ENCODE data around the gene FAS. TPM values are rescaled to one million over a fixed set of nuclear protein-coding genes. Genes with fewer than 3 reads are reported as not detected.

Gene FAS
- total and polyA plus RNA-seq, 2 experiments from 2014 or later, result 7.3 to 14.1 TPM

DNA sequence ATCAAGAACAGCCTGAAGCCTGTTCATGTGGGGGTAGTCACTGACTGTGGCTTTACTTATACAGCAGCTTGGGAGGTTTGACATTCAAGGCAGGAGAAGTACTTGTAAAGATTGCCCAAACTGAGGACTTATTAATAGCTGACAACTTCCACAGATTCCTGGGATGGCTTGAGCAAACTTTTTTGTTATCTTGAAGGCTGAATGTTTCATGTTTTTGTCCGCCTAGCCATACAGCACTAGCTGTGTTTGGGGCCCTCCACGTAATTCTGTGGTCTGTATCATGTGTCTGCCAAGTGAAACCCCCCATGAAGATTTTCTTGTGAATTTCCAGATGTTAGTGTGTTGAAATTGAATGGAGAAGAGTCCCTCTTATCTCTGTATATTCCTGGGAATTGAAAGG, 38.6 kb downstream of the FAS start:
- Histone ChIP-seq H3K27ac (no peak overlapping the region), H3K79me2 (no peaks in the 10 kb centered on the region), H3K9me3 (ENCODE audit: low read depth) (no peaks in the 10 kb centered on the region), H3K4me3 (no peak overlapping the region), H3K4me1 (ENCODE audit: insufficient read depth) (no peaks in the 10 kb centered on the region), H4K20me1 (ENCODE audit: insufficient read depth, poor library complexity, severe bottlenecking) (no peaks in the 10 kb centered on the region), H3K36me3 (replicated peaks; ENCODE audit: insufficient read depth, low read depth) (no peaks in the 10 kb centered on the region), H2AFZ (no peak overlapping the region), H3K4me2 (peak overlapping the region; percentile 49), H3K9me2 (replicated peaks; ENCODE audit: insufficient read depth) (no peaks in the 10 kb centered on the region), H3K27me3 (no peaks in the 10 kb centered on the region)
- WGBS (ENCODE audit: low lambda C conversion rate, missing lambda C conversion rate), result 66% methylated on average over 2 of the region's 2 CpGs
- DNase-seq (ENCODE audit: low spot score), result no peak
- TF ChIP-seq, protein P1, sequence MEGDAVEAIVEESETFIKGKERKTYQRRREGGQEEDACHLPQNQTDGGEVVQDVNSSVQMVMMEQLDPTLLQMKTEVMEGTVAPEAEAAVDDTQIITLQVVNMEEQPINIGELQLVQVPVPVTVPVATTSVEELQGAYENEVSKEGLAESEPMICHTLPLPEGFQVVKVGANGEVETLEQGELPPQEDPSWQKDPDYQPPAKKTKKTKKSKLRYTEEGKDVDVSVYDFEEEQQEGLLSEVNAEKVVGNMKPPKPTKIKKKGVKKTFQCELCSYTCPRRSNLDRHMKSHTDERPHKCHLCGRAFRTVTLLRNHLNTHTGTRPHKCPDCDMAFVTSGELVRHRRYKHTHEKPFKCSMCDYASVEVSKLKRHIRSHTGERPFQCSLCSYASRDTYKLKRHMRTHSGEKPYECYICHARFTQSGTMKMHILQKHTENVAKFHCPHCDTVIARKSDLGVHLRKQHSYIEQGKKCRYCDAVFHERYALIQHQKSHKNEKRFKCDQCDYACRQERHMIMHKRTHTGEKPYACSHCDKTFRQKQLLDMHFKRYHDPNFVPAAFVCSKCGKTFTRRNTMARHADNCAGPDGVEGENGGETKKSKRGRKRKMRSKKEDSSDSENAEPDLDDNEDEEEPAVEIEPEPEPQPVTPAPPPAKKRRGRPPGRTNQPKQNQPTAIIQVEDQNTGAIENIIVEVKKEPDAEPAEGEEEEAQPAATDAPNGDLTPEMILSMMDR (IDR thresholded peaks at IDR 0.05; ENCODE audit: poor library complexity), result no peak
- TF ChIP-seq EZH2phosphoT487 (IDR thresholded peaks at IDR 0.05; ENCODE audit: low read depth, severe bottlenecking, unreplicated experiment), result no peak
- TF ChIP-seq EZH2 (IDR thresholded peaks at IDR 0.05; ENCODE audit: borderline replicate concordance), result no peak

DNA sequence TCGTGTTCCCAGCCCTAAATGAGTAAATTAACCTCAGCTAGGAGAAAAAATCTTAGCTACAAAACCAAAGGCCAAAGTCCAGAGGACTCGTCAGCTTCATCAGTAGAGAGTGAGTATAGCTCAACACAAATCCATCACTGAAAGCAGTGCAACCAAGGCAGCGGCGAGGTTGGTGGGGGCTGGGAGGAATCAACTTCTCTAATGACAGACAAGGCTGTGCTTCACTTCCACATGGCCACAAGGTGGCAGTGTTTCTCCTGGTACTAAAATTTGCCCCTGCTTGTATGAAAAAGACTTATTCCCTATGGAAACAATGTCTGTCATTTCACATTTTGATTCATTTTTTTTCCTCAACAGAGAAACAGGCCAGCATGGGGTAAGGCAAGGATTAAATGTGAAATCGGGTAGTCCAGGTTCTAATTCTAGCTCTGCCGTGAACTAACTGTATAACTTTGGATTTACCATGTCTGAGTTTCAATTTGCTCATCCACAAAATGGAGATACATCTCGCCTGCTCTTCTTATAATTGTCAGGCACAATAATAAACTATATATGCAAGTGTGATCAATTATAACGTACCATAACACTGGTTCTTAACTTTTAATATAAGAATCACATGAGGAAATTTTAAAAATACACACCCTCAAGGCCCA, 39.3 kb downstream of the FAS start:
- Histone ChIP-seq H3K4me3 (no peak overlapping the region), H3K9me3 (ENCODE audit: low read depth) (no peaks in the 10 kb centered on the region), H3K9me2 (replicated peaks; ENCODE audit: insufficient read depth) (no peaks in the 10 kb centered on the region), H3K4me1 (ENCODE audit: insufficient read depth) (no peaks in the 10 kb centered on the region), H3K27me3 (no peaks in the 10 kb centered on the region), H3K27ac (no peak overlapping the region), H4K20me1 (ENCODE audit: insufficient read depth, poor library complexity, severe bottlenecking) (no peaks in the 10 kb centered on the region), H2AFZ (no peak overlapping the region), H3K4me2 (peak overlapping the region; percentile 49), H3K36me3 (replicated peaks; ENCODE audit: insufficient read depth, low read depth) (no peaks in the 10 kb centered on the region), H3K79me2 (no peaks in the 10 kb centered on the region)
- DNase-seq (ENCODE audit: low spot score), result peak; percentile 88
- 36% methylated on average over 8 of the region's 8 CpGs for WGBS (ENCODE audit: low lambda C conversion rate, missing lambda C conversion rate)
- TF ChIP-seq, protein P1 (IDR thresholded peaks at IDR 0.05; ENCODE audit: poor library complexity), result peak; percentile 89
- TF ChIP-seq EZH2phosphoT487 (IDR thresholded peaks at IDR 0.05; ENCODE audit: low read depth, severe bottlenecking, unreplicated experiment), result no peak

DNA sequence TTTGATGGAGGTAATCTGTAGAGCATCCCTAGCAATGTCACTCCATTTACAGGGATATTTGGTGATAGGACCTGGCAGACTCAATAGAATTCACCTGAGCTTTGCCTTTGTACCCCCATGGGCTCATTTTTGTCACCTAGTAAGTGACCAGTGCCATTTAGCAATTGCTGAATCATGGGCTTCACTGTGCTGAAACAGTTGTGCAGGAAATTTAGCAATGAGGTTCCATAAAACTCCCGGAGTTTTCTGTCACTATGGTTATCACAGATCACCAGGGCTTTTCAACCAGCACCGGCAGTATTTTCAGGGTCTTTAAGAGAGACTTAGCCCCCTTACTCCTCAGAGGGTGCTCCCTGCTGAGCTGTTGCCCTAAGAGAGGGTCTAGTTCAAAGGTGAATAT, 40.2 kb downstream of the FAS start:
- Histone ChIP-seq H3K4me1 (ENCODE audit: insufficient read depth) (no peaks in the 10 kb centered on the region), H3K27me3 (no peaks in the 10 kb centered on the region), H3K4me3 (no peak overlapping the region), H3K4me2 (no peak overlapping the region), H3K9me3 (ENCODE audit: low read depth) (no peaks in the 10 kb centered on the region), H3K36me3 (replicated peaks; ENCODE audit: insufficient read depth, low read depth) (no peaks in the 10 kb centered on the region), H3K79me2 (no peaks in the 10 kb centered on the region), H4K20me1 (ENCODE audit: insufficient read depth, poor library complexity, severe bottlenecking) (no peaks in the 10 kb centered on the region), H3K27ac (no peak overlapping the region), H2AFZ (no peak overlapping the region), H3K9me2 (replicated peaks; ENCODE audit: insufficient read depth) (no peaks in the 10 kb centered on the region)
- no peak for TF ChIP-seq EZH2 (IDR thresholded peaks at IDR 0.05; ENCODE audit: borderline replicate concordance)
- TF ChIP-seq, protein P1 (IDR thresholded peaks at IDR 0.05; ENCODE audit: poor library complexity), result no peak
- no peak for TF ChIP-seq EZH2phosphoT487 (IDR thresholded peaks at IDR 0.05; ENCODE audit: low read depth, severe bottlenecking, unreplicated experiment)
- DNase-seq (ENCODE audit: low spot score), result no peak
- WGBS (ENCODE audit: low lambda C conversion rate, missing lambda C conversion rate), result 63% methylated on average over 2 of the region's 2 CpGs

Data from hepatocyte (in vitro differentiated cells).